Liver (tissue), 3 donors: ENCODE data around the gene GLDN.

Experiments used
- CTCF ChIP-seq: fragments of 150-350 bp; IDR thresholded peaks from 2 replicates; pipeline ENCODE4 v1.5.1; 2017; ENCODE audit warnings: improper control_type of control experiment, low read depth, low read length; ENCODE audit not compliant: missing input control
- TAF1 ChIP-seq: conservative IDR thresholded peaks from 2 replicates; pipeline ENCODE4 v1.6.1; 2016; ENCODE audit warnings: antibody characterized with exemption, mild to moderate bottlenecking
- TF ChIP-seq, protein P1 (sequence below): IDR thresholded peaks from 2 replicates; pipeline ENCODE4 v1.6.1; 2016; ENCODE audit warnings: antibody characterized with exemption
- donor health status: healthy.
- donor health status: healthy.

DNA sequence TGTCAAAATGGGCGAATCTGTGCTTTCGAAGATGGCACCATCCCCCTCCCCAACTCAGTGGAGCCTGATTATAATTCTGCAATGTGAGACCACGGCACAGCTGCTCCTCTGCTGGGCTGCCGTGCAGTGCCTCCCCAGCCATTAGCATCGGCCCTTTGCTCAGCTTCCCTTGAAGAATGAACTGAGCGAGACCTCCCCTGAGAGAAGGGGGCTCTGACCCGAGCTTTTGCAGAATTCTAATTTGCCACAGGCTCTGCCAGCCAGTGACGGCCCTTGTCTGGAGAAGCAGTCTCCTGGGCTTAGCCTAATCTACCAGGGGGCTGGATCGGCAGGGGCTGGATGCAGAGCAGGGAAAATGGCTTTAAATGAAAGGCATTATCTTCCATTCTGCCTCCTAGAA is 57.2 kb downstream of the GLDN start:
- TF ChIP-seq CTCF (no peak), TAF1 (no peak)
- TF ChIP-seq, protein P1, sequence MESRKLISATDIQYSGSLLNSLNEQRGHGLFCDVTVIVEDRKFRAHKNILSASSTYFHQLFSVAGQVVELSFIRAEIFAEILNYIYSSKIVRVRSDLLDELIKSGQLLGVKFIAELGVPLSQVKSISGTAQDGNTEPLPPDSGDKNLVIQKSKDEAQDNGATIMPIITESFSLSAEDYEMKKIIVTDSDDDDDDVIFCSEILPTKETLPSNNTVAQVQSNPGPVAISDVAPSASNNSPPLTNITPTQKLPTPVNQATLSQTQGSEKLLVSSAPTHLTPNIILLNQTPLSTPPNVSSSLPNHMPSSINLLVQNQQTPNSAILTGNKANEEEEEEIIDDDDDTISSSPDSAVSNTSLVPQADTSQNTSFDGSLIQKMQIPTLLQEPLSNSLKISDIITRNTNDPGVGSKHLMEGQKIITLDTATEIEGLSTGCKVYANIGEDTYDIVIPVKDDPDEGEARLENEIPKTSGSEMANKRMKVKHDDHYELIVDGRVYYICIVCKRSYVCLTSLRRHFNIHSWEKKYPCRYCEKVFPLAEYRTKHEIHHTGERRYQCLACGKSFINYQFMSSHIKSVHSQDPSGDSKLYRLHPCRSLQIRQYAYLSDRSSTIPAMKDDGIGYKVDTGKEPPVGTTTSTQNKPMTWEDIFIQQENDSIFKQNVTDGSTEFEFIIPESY = no peak
